Gastrocnemius medialis (tissue), 4 donors: ENCODE measurements around the gene WDR86. TPM values are rescaled to one million over a fixed set of nuclear protein-coding genes. Genes with fewer than 3 reads are reported as not detected.
A peak's percentile ranks its signal among the peaks of the same experiment; 100 is the strongest.

Experiments
- ATAC-seq, 2 donors: fragments of 150-250 bp; one replicate each; pipeline ENCODE4 v1.9.1; 2016
- DNase-seq, 2 donors: peaks; one replicate each; pipeline ENCODE4 v3.0.0-alpha.2; 2019
- H3K27ac ChIP-seq, 4 donors: fragments of 200-600 bp; sonication (generic); 1 replicate in 1 of 4; 2 replicates in 3 of 4; pipeline ENCODE4 v1.5.1; 2016 to 2018; ENCODE audit warnings: mild to moderate bottlenecking in 2 of 4, moderate library complexity in 1 of 4
- H3K27me3 ChIP-seq, 3 donors: fragments of 200-600 bp; sonication (generic) in 2 of 3; 1 replicate in 1 of 3; 2 replicates in 2 of 3; pipeline versions ENCODE4 v1.5.1 to v1.6.0; 2016 to 2019; ENCODE audit warnings: mild to moderate bottlenecking in 1 of 3, moderate library complexity in 1 of 3
- H3K36me3 ChIP-seq, 2 donors: fragments of 200-600 bp; sonication (generic) in 1 of 2; one replicate each; pipeline ENCODE4 v1.5.1; 2017 to 2018
- H3K4me1 ChIP-seq, 2 donors: fragments of 200-600 bp; sonication (generic) in 1 of 2; one replicate each; pipeline ENCODE4 v1.5.1; 2016 to 2017; ENCODE audit warnings: mild to moderate bottlenecking in 2 of 2
- H3K4me3 ChIP-seq, 4 donors: fragments of 200-600 bp; sonication (generic) in 3 of 4; 1 replicate in 1 of 4; 2 replicates in 3 of 4; pipeline ENCODE4 v1.5.1; 2016 to 2019; ENCODE audit warnings: mild to moderate bottlenecking in 2 of 4
- H3K9me3 ChIP-seq, 3 donors: fragments of 200-600 bp; sonication (generic) in 2 of 3; 1 replicate in 1 of 3; 2 replicates in 2 of 3; pipeline ENCODE4 v1.5.1; 2016 to 2019
- CTCF ChIP-seq, 5 experiments: fragments of 450-650 bp in 3 of 5; fragments of 200-600 bp in 2 of 5; sonication (generic) in 2 of 5; IDR thresholded peaks in 4 of 5; conservative IDR thresholded peaks in 1 of 5; 1 replicate in 4 of 5; 2 replicates in 1 of 5; pipeline ENCODE4 v1.5.1; 2016 to 2019; ENCODE audit warnings: antibody characterized with exemption in 5 of 5, mild to moderate bottlenecking in 3 of 5, moderate library complexity in 3 of 5
- POLR2A ChIP-seq, 2 donors: fragments of 450-650 bp; IDR thresholded peaks; one replicate each; pipeline ENCODE4 v1.6.1; 2017; ENCODE audit warnings: antibody characterized with exemption in 2 of 2, mild to moderate bottlenecking in 2 of 2, moderate library complexity in 2 of 2
- in situ Hi-C, 4 donors: fragments of 200-750 bp; cut with MboI; loops; one replicate each; pipeline versions ENCODE4 v1.15.0 to v1.8.0; 2017; ENCODE audit warnings: low sequenced_read_pairs in 4 of 4
- intact Hi-C: fragments of 100-400 bp; cut with DNase I; formaldehyde crosslinking; loops from one replicate; pipeline ENCODE4 v1.15.1; 2023; ENCODE audit warnings: low total_unique reads
- total RNA-seq, 4 donors: library from RNA; depleted of rRNA; stranded (reverse); fragments of >200 nt; gene quantifications; one replicate each; pipeline versions ENCODE4 v1.1.0 to v1.2.3, GENCODE V29; 2016

WDR86 gene
- total RNA-seq, 4 donors from 2014 or later, result 0.13 to 0.31 TPM; not detected in 2

DNA sequence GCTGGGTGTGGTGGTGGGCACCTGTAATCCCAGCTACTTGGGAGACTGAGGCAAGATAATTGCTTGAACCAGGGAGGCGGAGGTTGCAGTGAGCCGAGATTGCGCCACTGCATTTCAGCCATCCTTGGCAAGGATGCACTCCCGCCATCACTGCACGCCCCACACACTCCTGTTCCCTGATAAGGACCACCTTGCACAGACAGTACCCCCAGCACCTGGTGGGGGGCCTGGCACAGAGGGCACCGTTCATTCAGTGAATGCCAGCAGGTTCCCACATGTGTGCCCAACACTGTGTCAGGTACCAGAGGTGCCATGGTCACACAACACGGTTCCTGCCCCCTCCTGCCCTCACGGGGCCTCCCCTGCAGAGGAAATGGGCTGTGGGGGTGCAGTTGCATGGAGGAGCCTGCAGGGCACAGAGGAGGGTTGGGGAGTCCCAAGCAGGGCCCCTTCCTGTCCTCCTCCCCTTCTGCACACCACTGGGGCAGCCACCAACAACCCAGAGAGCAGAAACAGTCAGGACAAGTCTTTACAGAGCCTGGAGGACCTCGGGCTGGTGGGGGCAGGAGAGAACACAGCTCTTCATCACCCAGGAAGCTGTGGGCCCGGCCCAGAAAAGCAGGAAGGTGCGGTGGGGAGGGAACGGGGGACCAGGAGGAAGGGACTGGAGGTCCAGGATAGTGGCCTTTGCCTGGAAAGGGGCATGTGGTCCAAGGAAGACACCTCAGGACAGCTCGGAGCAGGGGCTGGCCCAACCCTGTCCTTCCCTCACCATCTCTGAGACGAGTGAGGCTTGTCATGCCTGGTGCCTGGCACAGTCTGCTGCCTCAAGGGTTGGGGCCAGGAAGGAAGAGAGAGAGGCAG, 23.1 kb upstream of the WDR86 start:
- DNase-seq, result peak in 1 of 2 donors; percentile 9
- Histone ChIP-seq H3K27me3 (no peaks in the 10 kb centered on the region), H3K4me1 (no peaks in the 10 kb centered on the region), H3K9me3 (no peaks in the 10 kb centered on the region), H3K4me3 (no peak overlapping the region), H3K36me3 (no peaks in the 10 kb centered on the region), H3K27ac (no peak overlapping the region)
- in situ Hi-C loops (no loop called here), intact Hi-C loops (no loop called here)
- ATAC-seq, result no peak
- TF ChIP-seq CTCF (IDR thresholded peaks at IDR 0.05 in 4 of 5, conservative IDR thresholded peaks at IDR 0.05 in 1 of 5) (no peak), POLR2A (IDR thresholded peaks at IDR 0.05) (no peak)

- TF ChIP-seq POLR2A (IDR thresholded peaks at IDR 0.05) (no peak), CTCF (IDR thresholded peaks at IDR 0.05 in 4 of 5, conservative IDR thresholded peaks at IDR 0.05 in 1 of 5) (no peak)
- in situ Hi-C loops (no loop called here), intact Hi-C loops (no loop called here)
- Histone ChIP-seq H3K36me3 (no peaks in the 10 kb centered on the region), H3K4me3 (no peak overlapping the region), H3K9me3 (no peaks in the 10 kb centered on the region), H3K27me3 (no peaks in the 10 kb centered on the region), H3K4me1 (no peaks in the 10 kb centered on the region), H3K27ac (no peak overlapping the region)
- DNase-seq (no peak), ATAC-seq (no peak)
These were observed 22.0 kb upstream of the WDR86 start for GRCh38 chr7:151431768-151432311.

GRCh38 chr7:151431281-151431767, 21.5 kb upstream of the WDR86 start:
- Histone ChIP-seq H3K9me3 (no peaks in the 10 kb centered on the region), H3K27me3 (no peaks in the 10 kb centered on the region), H3K27ac (no peak overlapping the region), H3K36me3 (no peaks in the 10 kb centered on the region), H3K4me1 (no peaks in the 10 kb centered on the region), H3K4me3 (no peak overlapping the region)
- TF ChIP-seq POLR2A (IDR thresholded peaks at IDR 0.05), result no peak
- TF ChIP-seq CTCF (IDR thresholded peaks at IDR 0.05 in 4 of 5, conservative IDR thresholded peaks at IDR 0.05 in 1 of 5), result no peak
- no peak for ATAC-seq
- intact Hi-C loops, result no loop called here
- DNase-seq, result no peak
- in situ Hi-C loops, result no loop called here

DNA sequence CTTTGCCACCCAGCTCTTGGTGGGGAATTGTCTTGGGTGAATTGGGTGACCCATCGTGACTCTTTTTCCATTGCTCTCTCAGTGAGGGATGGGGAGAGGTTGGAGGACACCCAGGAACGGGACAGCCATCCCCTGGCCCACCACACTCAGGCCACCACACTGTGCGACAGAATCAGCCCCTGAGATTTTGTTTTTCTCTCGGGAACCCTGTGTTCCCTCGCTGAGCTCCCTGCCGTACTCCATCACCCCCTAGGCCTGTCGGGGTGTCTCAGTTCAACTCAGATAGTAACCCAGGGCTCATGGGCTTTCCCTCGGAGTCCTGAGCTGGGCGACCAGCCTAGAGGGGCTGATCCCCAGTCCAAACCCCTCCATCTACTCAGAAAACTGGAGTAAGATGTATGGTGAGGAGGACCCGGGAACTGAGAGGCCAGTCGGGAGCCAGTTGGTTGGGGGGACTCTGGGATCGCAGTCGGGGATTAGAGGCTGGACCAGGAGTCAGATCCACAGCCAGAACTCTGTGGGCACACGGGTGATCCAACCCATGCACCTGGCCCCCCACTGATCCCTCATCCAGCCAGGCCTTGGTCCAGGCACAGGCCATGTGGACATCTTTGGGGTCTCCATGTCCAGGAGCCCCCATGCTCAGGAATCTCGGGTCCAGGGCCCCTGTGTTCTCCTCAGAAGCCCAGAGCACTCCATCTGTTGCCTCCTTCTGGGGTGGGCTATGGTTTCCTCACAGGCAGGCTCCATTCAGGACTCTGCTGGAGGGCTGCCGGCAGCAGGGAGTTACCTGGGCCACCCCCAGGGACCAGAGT, 20.8 kb upstream of the WDR86 start:
- H3K36me3 ChIP-seq, result no peaks in the 10 kb centered on the region
- no peak for TF ChIP-seq CTCF (IDR thresholded peaks at IDR 0.05 in 4 of 5, conservative IDR thresholded peaks at IDR 0.05 in 1 of 5)
- no peak for TF ChIP-seq POLR2A (IDR thresholded peaks at IDR 0.05)
- intact Hi-C loops (no loop called here), in situ Hi-C loops (no loop called here)
- no peaks in the 10 kb centered on the region for H3K4me1 ChIP-seq
- H3K27me3 ChIP-seq, result no peaks in the 10 kb centered on the region
- H3K9me3 ChIP-seq, result no peaks in the 10 kb centered on the region
- ATAC-seq (no peak), DNase-seq (no peak)
- no peak overlapping the region for H3K27ac ChIP-seq
- H3K4me3 ChIP-seq, result no peak overlapping the region
